A172 (cell line): ENCODE data around the gene ANKRD1. TPM values are rescaled to one million over a fixed set of nuclear protein-coding genes. Genes with fewer than 3 reads are reported as not detected.
A peak's percentile ranks its signal among the peaks of the same experiment; 100 is the strongest.

Experiments
- DNase-seq: peaks from one replicate; pipeline ENCODE4 v3.0.0-alpha.2; 2015; ENCODE audit warnings: low spot score
- total RNA-seq: library from RNA; depleted of rRNA; stranded (reverse); fragments of >200 nt; shearing (Covaris generic); gene quantifications from 2 replicates; pipeline ENCODE4 v1.2.3, GENCODE V29; 2014; rRNA removed

The ANKRD1 gene
- total RNA-seq, 1 experiment from 2014 or later, result 1,018 TPM

- peak; percentile 40 for DNase-seq
Observed at GRCh38 chr10:90862908-90863514, 57.9 kb downstream of the ANKRD1 start.

Other genes starting within 250 kb of the ANKRD1 start
- 0.12 and 0.31 TPM in 2 replicates for gene HTR7, start 63.0 kb downstream of the ANKRD1 start, total RNA-seq
- gene RPP30, start 49.1 kb downstream of the ANKRD1 start, total RNA-seq, result 114 and 150 TPM in 2 replicates